ENCODE measurements around the gene ATP5MC2.
"Not testable (repeated sequence)": the region's sequence is repeated elsewhere in the genome, so short reads cannot be mapped to it uniquely, and the experiment has no call there.

ATP5MC2 gene

GRCh38 chr12:53675701-53676607, at the start of gene ATP5MC2:
ATP5MC2 (minus strand) TSS chr12:53676083; CDS start chr12:53672614, 3,469 bp downstream.
- peak; percentile 99 for TF ChIP-seq CTCF (IDR thresholded peaks at IDR 0.05; ENCODE audit: insufficient read depth, missing control alignments)
- DNase-seq (ENCODE audit: insufficient read length, low spot score): peak; percentile 83

GRCh38 chr12:53722450-53723041, 46.7 kb upstream of the ATP5MC2 start:
- DNase-seq (ENCODE audit: insufficient read length, low spot score): no peak

More at GRCh38 chr12:53675701-53676607, at the start of gene ATP5MC2:
- peak; percentile 16 for FAIRE-seq

GRCh38 chr12:53720946-53721345, 45.1 kb upstream of the ATP5MC2 start:
- FAIRE-seq: no peak
- no peak for TF ChIP-seq CTCF (IDR thresholded peaks at IDR 0.05; ENCODE audit: insufficient read depth, missing control alignments)
- no peak for DNase-seq (ENCODE audit: insufficient read length, low spot score)

More at GRCh38 chr12:53722450-53723041, 46.7 kb upstream of the ATP5MC2 start:
- FAIRE-seq: no peak
- no peak for TF ChIP-seq CTCF (IDR thresholded peaks at IDR 0.05; ENCODE audit: insufficient read depth, missing control alignments)

- no peak for TF ChIP-seq CTCF (IDR thresholded peaks at IDR 0.05; ENCODE audit: insufficient read depth, missing control alignments)
- DNase-seq (ENCODE audit: insufficient read length, low spot score) (no peak), FAIRE-seq (no peak)
Observed at GRCh38 chr12:53719649-53720048, 43.8 kb upstream of the ATP5MC2 start.

- DNase-seq (ENCODE audit: insufficient read length, low spot score); FAIRE-seq: not testable (repeated sequence)
Observed at GRCh38 chr12:53718567-53718966, 42.7 kb upstream of the ATP5MC2 start.

GRCh38 chr12:53717319-53717718, 41.4 kb upstream of the ATP5MC2 start:
- no peak for TF ChIP-seq CTCF (IDR thresholded peaks at IDR 0.05; ENCODE audit: insufficient read depth, missing control alignments)
- FAIRE-seq (no peak), DNase-seq (ENCODE audit: insufficient read length, low spot score) (no peak)

GRCh38 chr12:53714004-53714403, 38.1 kb upstream of the ATP5MC2 start:
- DNase-seq (ENCODE audit: insufficient read length, low spot score) (no peak), FAIRE-seq (no peak)
- no peak for TF ChIP-seq CTCF (IDR thresholded peaks at IDR 0.05; ENCODE audit: insufficient read depth, missing control alignments)

Data from D721Med (cell line).